HepG2 (cell line): Measurements from ENCODE around the gene ALDH7A1. TPM values are rescaled to one million over a fixed set of nuclear protein-coding genes. Genes with fewer than 3 reads are reported as not detected.

Source experiments
- ATAC-seq: fragments of 200-7000 bp; cut with Tn5 transposase; 3 replicates; pipeline ENCODE4 v1.9.1; 2020; ENCODE audit warnings: mild to moderate bottlenecking, moderate library complexity
- BruUV-seq: library from RNA; stranded (reverse); fragments of 400-500 nt; replicated peaks from 2 replicates; lab custom pipeline; 2021; lab: Mats Ljungman, UMichigan
- CTCF ChIA-PET: fragments of 300-600 bp; formaldehyde crosslinking; extraction: SDS; loops from one replicate; lab custom pipeline; 2021; ENCODE audit warnings: low total read pairs, inconsistent platforms, low intra/inter-chr PET ratio; lab: Yijun Ruan, JAX
- POLR2A ChIA-PET: fragments of 350-600 bp; sonication (Branson Sonifier 250); formaldehyde crosslinking; loops from one replicate; lab custom pipeline; 2020; ENCODE audit warnings: antibody characterized with exemption, inconsistent platforms; lab: Yijun Ruan, JAX
- DNase-seq: peaks from one replicate; pipeline ENCODE4 v3.0.0-alpha.2; 2015; ENCODE audit warnings: low spot score
- FAIRE-seq: peaks from 3 replicates; lab custom pipeline; 2011; peaks lifted over from hg19 to GRCh38; lab: Jason Lieb, UNC
- H2AFZ ChIP-seq: one replicate; pipeline ENCODE4 v1.6.1; 2011; ENCODE audit warnings: low read length, inconsistent platforms
- H3K27ac ChIP-seq: fragments of 300-600 bp; 3 replicates; pipeline ENCODE4 v1.8.0; 2011; ENCODE audit warnings: mixed run types, mild to moderate bottlenecking, mixed read lengths, low read length, inconsistent platforms; ENCODE audit not compliant: insufficient read depth; ENCODE audit errors: extremely low read length
- H3K27me3 ChIP-seq, 2 experiments: fragments of 200-600 bp in 1 of 2; 2 replicates in 1 of 2; 3 replicates in 1 of 2; pipeline versions ENCODE4 v1.6.0 to v1.8.0; 2011; ENCODE audit warnings: low read length in 2 of 2, mild to moderate bottlenecking in 2 of 2, moderate library complexity in 2 of 2, inconsistent platforms in 1 of 2; ENCODE audit not compliant: insufficient read depth in 2 of 2, control insufficient read depth in 1 of 2
- H3K36me3 ChIP-seq, 2 experiments: fragments of 200-600 bp in 1 of 2; replicated peaks in 1 of 2; 2 replicates in 1 of 2; 3 replicates in 1 of 2; pipeline versions ENCODE4 v1.5.1 to v1.8.0; 2011; ENCODE audit warnings: low read length in 2 of 2, inconsistent platforms in 1 of 2; ENCODE audit not compliant: insufficient read depth in 2 of 2, control insufficient read depth in 1 of 2
- H3K4me1 ChIP-seq: 2 replicates; pipeline ENCODE4 v1.5.1; 2012; ENCODE audit warnings: low read length, inconsistent platforms; ENCODE audit not compliant: insufficient read depth
- H3K4me2 ChIP-seq: 2 replicates; pipeline ENCODE4 v1.6.0; 2011; ENCODE audit warnings: low read depth, low read length, inconsistent platforms
- H3K4me3 ChIP-seq, 3 experiments: fragments of 200-600 bp in 1 of 3; sonication (generic), shearing (Covaris generic) in 1 of 3; replicated peaks in 1 of 3; 2 replicates each; pipeline ENCODE4 v1.5.1; 2011 to 2016; ENCODE audit warnings: low read length in 3 of 3, inconsistent platforms in 2 of 3, low read depth in 2 of 3, mild to moderate bottlenecking in 2 of 3, control low read depth in 1 of 3, mixed read lengths in 1 of 3; ENCODE audit not compliant: insufficient read depth in 1 of 3
- H3K79me2 ChIP-seq: one replicate; pipeline ENCODE4 v1.6.1; 2011; ENCODE audit warnings: low read length, inconsistent platforms; ENCODE audit not compliant: insufficient read depth
- H3K9ac ChIP-seq: 2 replicates; pipeline ENCODE4 v1.6.0; 2011; ENCODE audit warnings: mild to moderate bottlenecking, low read depth, low read length, inconsistent platforms; ENCODE audit not compliant: insufficient read depth
- H3K9me3 ChIP-seq: 2 replicates; pipeline ENCODE4 v1.5.1; 2012; ENCODE audit warnings: mild to moderate bottlenecking, low read length
- H4K20me1 ChIP-seq: 2 replicates; pipeline ENCODE4 v1.6.0; 2011; ENCODE audit warnings: inconsistent platforms, mild to moderate bottlenecking, low read length, moderate library complexity; ENCODE audit not compliant: insufficient read depth
- FOXC1 ChIP-seq: sonication (generic); formaldehyde crosslinking; IDR thresholded peaks from 2 replicates; pipeline ENCODE4 v1.8.0; 2022; ENCODE audit warnings: mild to moderate bottlenecking, missing genetic modification reagents, borderline replicate concordance
- NFYB ChIP-seq: sonication (generic); formaldehyde crosslinking; IDR thresholded peaks from 2 replicates; pipeline ENCODE4 v1.4.0; 2020; ENCODE audit warnings: missing genetic modification reagents
- RCOR2 ChIP-seq: IDR thresholded peaks from 2 replicates; pipeline ENCODE4 v1.6.1; 2016; ENCODE audit warnings: missing biosample characterization, missing genetic modification reagents
- TP53 ChIP-seq: sonication (generic); formaldehyde crosslinking; conservative IDR thresholded peaks from 2 replicates; pipeline ENCODE4 v1.4.0; 2020; ENCODE audit warnings: missing genetic modification reagents
- ZNF678 ChIP-seq: sonication (generic); formaldehyde crosslinking; IDR thresholded peaks from 2 replicates; pipeline ENCODE4 v1.4.0; 2020; ENCODE audit warnings: mild to moderate bottlenecking, missing genetic modification reagents
- WGBS: methylation state at CpG from one replicate; pipeline ENCODE4 v1.1.6; 2017; ENCODE audit warnings: low lambda C conversion rate; 5-methylcytosine and 5-hydroxymethylcytosine counted together
- in situ Hi-C: cut with HindIII; loops from 2 replicates; pipeline ENCODE4 v1.10.0; 2017; ENCODE audit warnings: low pct_unique_long_range_greater_than_20kb; ENCODE audit not compliant: extremely low pct_ligation_motif_present
- intact Hi-C: fragments of 100-400 bp; cut with micrococcal nuclease; formaldehyde crosslinking; loops from one replicate; pipeline ENCODE4 v1.10.0; 2022; ENCODE audit not compliant: unreplicated experiment
- polyA plus RNA-seq, 8 experiments: library from polyadenylated mRNA; depleted of rRNA in 3 of 8; stranded (reverse) in 7 of 8; unstranded in 1 of 8; fragments of >200 nt; fragmentation: Illumina TruSeq in 4 of 8; extraction: Trizol in 4 of 8; gene quantifications; 2 replicates each; pipeline versions ENCODE4 v1.2.1 to v1.2.3, GENCODE V29; 2011 to 2016; ENCODE audit warnings: low read depth in 4 of 8, missing spikeins in 1 of 8, mixed read lengths in 1 of 8; ENCODE audit not compliant: insufficient read depth in 1 of 8
- total RNA-seq, 5 experiments: library from RNA; depleted of rRNA; stranded (reverse); fragments of >200 nt; fragmentation: Illumina TruSeq; extraction: Trizol; gene quantifications; 2 replicates each; pipeline ENCODE4 v1.2.3, GENCODE V29; 2016; ENCODE audit warnings: low read depth in 1 of 5

The ALDH7A1 gene
- total and polyA plus RNA-seq, 2 of the 13 experiments (the other 11 are each of a cell fraction or from before 2014, with no cell fraction given), result 69.0 to 100 TPM

DNA sequence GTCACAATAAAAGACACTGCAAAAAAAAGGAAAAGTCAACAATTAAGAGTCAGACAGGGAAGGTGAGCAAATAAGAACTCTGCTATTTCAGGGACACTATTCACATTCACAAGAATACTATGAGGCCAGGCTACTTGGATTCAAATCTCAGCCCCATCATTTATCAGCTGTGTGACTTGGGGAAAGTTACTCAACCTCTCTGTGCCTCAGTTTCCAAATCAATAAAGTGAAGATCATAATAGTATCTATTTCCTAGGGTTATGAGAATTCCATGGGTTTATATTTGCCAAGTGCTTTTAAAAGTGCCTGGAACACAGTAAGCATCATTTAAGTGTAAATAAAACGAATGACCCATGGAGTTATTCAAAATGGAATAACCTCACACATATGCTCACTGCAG lies 56.4 kb downstream of the ALDH7A1 start:
- H3K27me3 ChIP-seq, result no peaks in the 10 kb centered on the region; a peak in 1 of 5 replicates
- POLR2A ChIA-PET, result interaction anchor here (1.5 kb wide), 1 partner anchor 167 kb away, joined by 4 read pairs; no protein-coding TSS in a partner anchor
- in situ Hi-C loops, result loop anchor here (5.0 kb wide), 1 partner anchor 186 kb away; no protein-coding TSS in a partner anchor
- H3K27ac ChIP-seq, result peak overlapping the region; percentile 50
- DNase-seq, result no peak
- no peak for ATAC-seq
- no peaks in the 10 kb centered on the region for H3K36me3 ChIP-seq
- WGBS, result 86% methylated on average over 1 of the region's 1 CpG
- H3K9me3 ChIP-seq, result no peaks in the 10 kb centered on the region
- no TSS peak for BruUV-seq
- no peak overlapping the region for H3K4me3 ChIP-seq
- H3K79me2 ChIP-seq, result no peaks in the 10 kb centered on the region
- no peak overlapping the region for H3K9ac ChIP-seq
- intact Hi-C loops, result loop anchor here (5.0 kb wide), 1 partner anchor 46 kb away; no protein-coding TSS in a partner anchor
- H3K4me1 ChIP-seq, result peaks cover 23% of the 10 kb centered on the region
- CTCF ChIA-PET, result interaction anchor here (2.2 to 4.1 kb wide), 2 partner anchors 184 to 199 kb away, joined by 28 to 40 read pairs; no protein-coding TSS in a partner anchor
- H4K20me1 ChIP-seq, result no peaks in the 10 kb centered on the region
- peak overlapping the region; percentile 36; the same call in 1 of the 2 replicates for H3K4me2 ChIP-seq
- H2AFZ ChIP-seq, result no peak overlapping the region
- no peak for TF ChIP-seq ZNF678 (CRISPR knock-in tag)
- no peak for TF ChIP-seq NFYB
- no peak for TF ChIP-seq TP53 (CRISPR knock-in tag)
- TF ChIP-seq RCOR2, result 0 out of 2 replicates have a peak, but pooled peaks have one; percentile 10
- FAIRE-seq, result no peak

DNA sequence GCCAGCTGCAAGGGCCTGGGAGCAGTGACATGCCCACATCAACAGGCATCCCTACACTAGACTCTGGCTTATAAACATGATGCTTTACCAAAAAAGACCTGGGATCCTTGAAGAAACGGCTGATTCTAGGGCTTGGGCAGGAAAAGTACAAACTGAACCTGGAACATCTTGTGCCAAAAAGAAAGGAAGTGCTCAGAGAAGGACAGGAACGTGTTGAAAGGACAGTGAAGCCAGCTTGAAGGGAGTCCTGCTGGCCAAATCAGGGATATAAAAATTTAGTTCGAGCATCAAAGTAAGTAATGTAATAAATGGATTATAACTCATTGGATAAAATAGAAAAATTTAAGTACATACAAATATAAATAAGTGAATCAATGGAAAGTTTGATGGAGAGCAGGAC lies 58.1 kb downstream of the ALDH7A1 start:
- Histone ChIP-seq H4K20me1 (no peaks in the 10 kb centered on the region), H3K27me3 (no peaks in the 10 kb centered on the region; a peak in 1 of 5 replicates), H3K9ac (no peak overlapping the region), H2AFZ (no peak overlapping the region), H3K4me1 (peaks cover 14% of the 10 kb centered on the region), H3K27ac (no peak overlapping the region), H3K36me3 (no peaks in the 10 kb centered on the region), H3K9me3 (no peaks in the 10 kb centered on the region), H3K79me2 (no peaks in the 10 kb centered on the region), H3K4me2 (no peak overlapping the region), H3K4me3 (no peak overlapping the region)
- ATAC-seq (no peak), DNase-seq (no peak), FAIRE-seq (no peak)
- no TSS peak for BruUV-seq
- ChIA-PET POLR2A (no interaction called here), CTCF (interaction anchor here (4.1 kb wide), 1 partner anchor 182 kb away, joined by 40 read pairs; no protein-coding TSS in a partner anchor)
- no peak for TF ChIP-seq FOXC1 (CRISPR knock-in tag)
- in situ Hi-C loops (loop anchor here (5.0 kb wide), 1 partner anchor 185 kb away; no protein-coding TSS in a partner anchor), intact Hi-C loops (loop anchor here (5.0 kb wide), 1 partner anchor 45 kb away; no protein-coding TSS in a partner anchor)
- 13% methylated on average over 3 of the region's 3 CpGs for WGBS
